ENCODE measurements around the gene KSR2.

The KSR2 gene

GRCh38 chr12:117476341-117476740 lies 492.4 kb downstream of the KSR2 start:
- no peak for DNase-seq

- DNase-seq, result no peak
These were observed 494.9 kb downstream of the KSR2 start for GRCh38 chr12:117473856-117474255.

- DNase-seq, result no peak
These were observed 495.8 kb downstream of the KSR2 start for GRCh38 chr12:117472983-117473382.

GRCh38 chr12:117470804-117471203 lies 498.0 kb downstream of the KSR2 start:
- no peak for DNase-seq

GRCh38 chr12:117469883-117470483 lies 498.8 kb downstream of the KSR2 start:
- DNase-seq, result no peak

GRCh38 chr12:117468016-117468415 lies 500.8 kb downstream of the KSR2 start:
- DNase-seq, result no peak

- DNase-seq, result no peak
These were observed 501.2 kb downstream of the KSR2 start for GRCh38 chr12:117467588-117467987.

GRCh38 chr12:117466677-117467362 lies 502.0 kb downstream of the KSR2 start:
- no peak for DNase-seq

GRCh38 chr12:117461732-117462131 lies 507.1 kb downstream of the KSR2 start:
- no peak for DNase-seq

- DNase-seq, result no peak
These were observed 509.6 kb downstream of the KSR2 start for GRCh38 chr12:117459229-117459628.

GRCh38 chr12:117457189-117457588 lies 511.6 kb downstream of the KSR2 start:
- DNase-seq, result no peak

GRCh38 chr12:117456076-117456475 lies 512.7 kb downstream of the KSR2 start:
- no peak for DNase-seq

- no peak for DNase-seq
These were observed 514.8 kb downstream of the KSR2 start for GRCh38 chr12:117453961-117454360.

GRCh38 chr12:117452112-117452511 lies 516.7 kb downstream of the KSR2 start:
- no peak for DNase-seq

GRCh38 chr12:117450209-117450608 lies 518.6 kb downstream of the KSR2 start:
- DNase-seq, result no peak

- DNase-seq, result no peak
These were observed 521.0 kb downstream of the KSR2 start for GRCh38 chr12:117447665-117448366.

GRCh38 chr12:117444781-117445180 lies 524.0 kb downstream of the KSR2 start:
- DNase-seq, result no peak

- no peak for DNase-seq
These were observed 527.0 kb downstream of the KSR2 start for GRCh38 chr12:117441751-117442150.

GRCh38 chr12:117440384-117440783 lies 528.4 kb downstream of the KSR2 start:
- DNase-seq, result no peak

- no peak for DNase-seq
These were observed 529.2 kb downstream of the KSR2 start for GRCh38 chr12:117439531-117440001.

- no peak for DNase-seq
These were observed 530.0 kb downstream of the KSR2 start for GRCh38 chr12:117438809-117439208.

GRCh38 chr12:117437516-117438255 lies 531.1 kb downstream of the KSR2 start:
- DNase-seq, result no peak

- DNase-seq, result no peak
These were observed 534.9 kb downstream of the KSR2 start for GRCh38 chr12:117433878-117434277.

Measured in NCI-H2227 treated with DMSO at 0.1 percent for 48 hours (cell line).